GM19328 (cell line): Measurements from ENCODE around the gene COQ8B.

Experiments used
- ATAC-seq: cut with Tn5 transposase; IDR thresholded peaks from one replicate; pipeline ENCODE4 v1.9.1; 2021; ENCODE audit warnings: mild to moderate bottlenecking, moderate library complexity; ENCODE audit not compliant: unreplicated experiment

The COQ8B gene

DNA sequence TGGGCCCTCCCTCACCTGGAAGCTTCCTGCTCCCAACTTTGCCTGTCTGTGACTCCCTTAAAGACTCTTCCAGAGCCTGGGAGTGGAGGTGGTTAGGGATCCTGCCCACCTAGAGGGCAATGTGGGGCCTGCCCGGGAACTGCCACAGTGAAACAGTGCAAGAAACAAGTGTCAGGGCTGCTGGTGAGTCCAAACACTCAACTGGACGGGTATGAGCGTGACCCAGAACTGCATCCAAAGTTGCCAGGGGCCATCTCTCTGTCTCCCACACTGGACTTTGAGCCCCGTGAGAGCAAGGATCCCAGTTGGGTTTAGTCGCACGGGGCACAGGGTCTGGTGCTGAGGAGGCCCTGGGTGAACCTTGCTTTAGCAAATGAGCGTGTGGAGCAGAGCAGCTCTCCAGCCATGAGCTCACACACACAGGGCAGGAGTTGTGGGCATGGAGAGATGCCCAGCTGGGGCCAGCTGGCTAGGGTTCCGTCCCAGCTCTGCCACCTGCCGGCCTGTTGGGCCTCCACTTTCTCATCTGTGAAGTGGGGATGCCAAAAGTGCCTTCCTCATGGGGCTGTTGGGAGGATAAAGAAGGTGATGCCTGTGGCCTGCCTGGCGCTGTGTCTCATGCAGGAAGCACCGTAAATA is 23.4 kb downstream of the COQ8B start:
- ATAC-seq = no peak

DNA sequence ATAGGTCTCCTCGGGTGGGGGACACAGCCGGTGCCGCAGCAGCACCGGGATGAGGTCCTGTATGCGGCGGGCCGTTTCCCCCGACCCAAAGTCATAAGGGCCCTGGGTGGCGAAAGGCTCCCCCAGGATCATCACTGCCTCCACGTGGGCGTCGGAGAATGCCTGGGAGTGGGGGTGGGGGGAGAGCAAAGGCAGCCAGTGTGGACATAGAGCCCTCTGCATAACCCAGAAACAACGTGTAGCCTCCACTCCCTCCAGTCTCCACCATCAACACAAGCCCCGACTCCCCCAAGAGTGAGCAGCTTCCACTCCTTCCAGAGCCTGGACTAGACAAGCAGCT is 24.5 kb downstream of the COQ8B start:
- ATAC-seq = no peak

DNA sequence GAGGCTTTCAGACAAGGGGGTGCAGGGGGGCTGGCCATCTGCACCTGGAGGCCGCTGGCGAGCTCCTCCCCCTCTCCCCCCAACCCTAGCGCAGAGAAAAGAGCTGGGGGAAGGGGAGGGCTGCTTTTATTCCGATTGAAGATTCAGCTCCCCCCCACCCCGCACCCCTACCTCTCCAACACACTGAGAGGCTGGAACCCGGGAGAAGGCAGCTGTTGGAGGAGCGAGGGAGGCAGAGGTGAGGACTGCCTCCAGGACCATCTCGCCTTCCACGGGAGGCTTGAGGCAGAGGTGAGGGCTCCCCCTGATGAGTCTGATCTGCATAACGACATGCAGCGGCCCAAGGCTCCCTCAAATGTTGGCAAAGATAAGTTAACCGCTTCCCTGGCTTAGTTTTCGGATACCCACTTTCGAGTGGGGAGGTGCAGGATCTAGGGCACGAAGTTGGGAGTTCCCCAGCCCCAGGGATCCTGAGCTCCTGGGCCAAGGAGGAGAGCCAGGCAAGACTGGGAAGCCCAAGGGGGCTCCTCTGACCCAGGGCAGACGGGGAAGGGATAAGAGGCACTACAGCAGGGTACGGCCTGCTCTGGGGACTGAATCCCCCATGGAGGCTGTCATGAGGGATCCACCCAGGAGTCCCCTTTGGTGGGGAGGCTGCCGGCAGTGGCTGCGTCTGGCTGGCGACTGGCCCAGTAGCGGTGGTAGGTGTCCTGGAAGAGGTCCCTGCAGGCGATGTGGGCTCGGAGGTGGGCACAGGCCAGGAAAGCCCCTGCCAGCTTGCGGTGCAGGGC is 25.1 kb downstream of the COQ8B start:
- ATAC-seq = no peak

DNA sequence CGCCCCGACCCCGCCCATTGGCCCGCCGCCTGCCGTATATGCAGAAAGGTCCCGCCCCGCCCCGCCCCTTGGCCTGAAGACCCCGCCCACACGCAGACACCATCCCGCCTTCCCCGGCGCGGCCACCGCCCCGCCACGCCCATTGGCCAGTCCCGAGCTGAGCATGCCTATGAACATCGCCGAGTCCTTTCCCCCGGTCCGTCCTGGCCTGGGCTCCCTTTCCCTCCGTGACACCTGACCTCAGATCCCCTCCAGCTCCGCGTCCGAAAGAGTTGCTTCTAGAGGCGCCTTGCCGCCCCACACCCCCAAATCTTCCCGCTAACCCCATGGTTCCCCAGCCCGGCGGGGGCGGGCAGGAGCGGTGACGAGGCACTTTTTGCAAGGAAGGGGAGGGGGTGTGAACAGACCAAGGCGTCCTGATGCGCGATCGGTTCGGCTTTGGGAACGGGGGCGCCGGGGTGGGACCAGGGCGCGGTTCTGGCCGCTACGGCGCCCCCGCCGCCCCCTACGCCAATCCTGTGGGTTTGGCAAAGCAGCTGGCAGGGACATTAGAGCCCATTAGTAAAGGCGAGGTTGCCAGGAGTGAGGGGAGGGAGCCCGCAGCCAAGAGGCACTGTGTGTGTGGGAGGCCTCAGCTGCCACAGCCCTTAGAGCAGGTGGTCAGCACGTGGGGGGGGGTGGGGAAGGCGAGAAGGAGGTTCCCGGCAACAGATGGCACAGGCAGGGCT is 25.8 kb downstream of the COQ8B start:
- ATAC-seq = peak; percentile 45

DNA sequence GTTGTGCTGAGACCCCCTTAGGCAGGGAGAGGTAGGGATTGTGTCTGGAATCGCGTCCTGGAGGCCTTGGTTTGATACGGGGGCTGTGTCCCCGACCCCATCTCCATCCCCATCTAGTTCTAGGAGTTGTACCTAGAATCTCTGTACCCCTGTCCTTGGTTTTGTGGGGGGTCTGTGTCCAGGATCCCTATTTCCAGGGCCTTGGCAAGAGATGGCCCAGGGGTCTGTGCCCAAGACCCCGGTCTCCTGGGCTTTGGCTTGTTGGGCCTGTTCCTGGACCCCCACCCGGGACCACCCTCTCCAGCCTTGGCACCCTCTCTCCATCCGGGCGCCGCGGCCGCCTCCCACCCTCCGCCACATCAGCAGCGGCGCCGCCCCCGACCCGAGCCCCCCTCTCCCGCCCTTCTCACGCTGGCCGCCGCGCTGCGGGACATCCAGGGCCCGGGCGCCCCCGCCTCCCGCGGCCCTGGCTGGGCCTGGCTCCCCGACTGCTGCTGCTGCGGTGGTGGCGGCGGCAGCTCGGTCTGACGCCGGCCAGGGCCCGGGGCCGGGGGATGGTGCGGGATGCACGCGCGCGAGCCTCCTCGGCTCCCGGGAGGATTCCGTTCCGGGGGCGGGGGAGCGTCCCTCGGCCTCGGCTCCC is 26.5 kb downstream of the COQ8B start, which contains the start of gene NUMBL:
TSS of gene NUMBL (minus strand) at position 602 of the 643 bp plus-strand sequence. CDS start at position 434, 168 bp downstream.
- no peak for ATAC-seq

DNA sequence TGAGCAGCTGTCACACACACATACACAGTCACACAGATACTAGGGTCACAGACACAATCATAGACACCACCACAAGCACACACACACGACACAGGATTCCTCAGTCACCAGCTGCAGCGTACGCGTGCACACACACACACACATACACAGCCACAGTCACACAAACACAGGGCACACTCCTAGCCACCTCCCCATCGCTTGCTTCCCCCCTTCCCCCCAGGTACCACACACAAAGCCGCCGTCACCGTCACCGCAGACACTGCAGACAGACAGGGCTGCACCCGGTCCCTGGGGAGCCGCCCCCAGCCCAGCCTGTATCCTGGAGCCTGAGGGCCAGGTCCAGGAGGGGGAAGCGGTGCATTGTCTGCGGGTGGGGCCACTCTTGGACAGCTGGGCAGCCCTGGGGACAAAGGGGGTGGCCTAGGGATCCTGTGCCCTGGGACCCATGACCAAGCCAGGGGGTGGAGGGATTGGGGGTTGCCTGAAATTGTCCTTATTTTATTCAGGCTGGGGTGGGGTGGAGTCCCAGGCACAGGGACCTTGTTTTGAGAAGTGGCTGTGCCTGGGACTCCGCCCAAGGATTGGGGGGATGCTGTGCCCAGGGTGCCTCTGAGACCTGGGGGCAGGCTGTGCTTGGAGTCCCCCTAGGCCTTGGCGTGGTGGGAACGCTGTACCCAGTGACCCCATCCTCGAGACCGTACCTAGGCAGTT is 27.2 kb downstream of the COQ8B start:
- no peak for ATAC-seq

DNA sequence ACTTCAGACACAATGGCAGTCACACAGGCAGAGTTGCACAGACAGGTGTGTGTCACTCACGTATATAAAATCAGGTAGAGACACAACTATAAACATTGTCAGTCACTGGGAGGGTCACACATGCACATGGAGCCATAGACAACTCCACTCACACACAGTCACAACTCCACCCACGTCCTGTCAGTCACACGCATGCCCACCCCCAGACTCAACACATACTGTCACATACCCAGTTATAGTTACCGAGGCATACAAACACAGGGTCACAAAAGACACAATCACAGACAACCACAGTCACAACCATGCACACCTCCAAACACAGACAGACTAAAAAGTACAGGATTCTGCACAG is 27.7 kb downstream of the COQ8B start:
- no peak for ATAC-seq

DNA sequence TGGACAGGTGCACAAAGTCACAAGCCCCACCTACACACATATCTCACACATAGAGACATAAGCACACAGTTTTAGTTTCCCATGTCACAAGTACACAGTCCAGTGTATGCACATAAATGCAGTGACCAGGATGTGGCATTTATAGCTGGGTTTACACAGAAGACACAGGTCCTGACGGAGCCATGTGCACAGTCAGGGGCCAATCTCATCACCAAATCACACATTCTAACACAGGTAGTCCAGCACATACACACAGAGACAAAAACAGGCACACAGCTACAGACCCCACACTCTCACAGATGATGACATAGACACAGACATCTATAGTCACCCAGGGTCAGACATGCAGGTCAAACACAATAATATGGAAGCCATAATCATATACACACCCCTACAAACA is 28.4 kb downstream of the COQ8B start:
- no peak for ATAC-seq

DNA sequence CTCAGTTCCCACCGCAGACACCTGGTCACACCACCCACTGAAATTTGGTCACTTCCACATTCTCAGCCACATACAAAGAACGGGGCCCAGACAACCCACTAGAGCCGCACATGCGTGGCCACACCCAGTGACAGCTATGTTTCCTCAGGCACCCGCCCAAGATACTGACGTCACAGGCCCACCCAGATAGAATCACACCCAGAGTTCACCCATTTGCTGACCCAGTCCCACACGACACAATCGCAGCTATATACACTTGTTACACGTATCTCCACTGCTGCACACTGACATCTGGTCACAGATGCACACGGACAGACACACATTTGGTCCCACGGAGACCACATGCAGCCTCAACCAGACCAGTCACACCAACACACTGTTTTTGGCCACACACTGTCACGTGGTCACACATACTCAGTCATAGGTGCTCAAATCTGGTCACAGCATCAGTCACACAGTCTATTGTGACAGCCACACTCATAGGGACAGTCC is 29.1 kb downstream of the COQ8B start:
- no peak for ATAC-seq

DNA sequence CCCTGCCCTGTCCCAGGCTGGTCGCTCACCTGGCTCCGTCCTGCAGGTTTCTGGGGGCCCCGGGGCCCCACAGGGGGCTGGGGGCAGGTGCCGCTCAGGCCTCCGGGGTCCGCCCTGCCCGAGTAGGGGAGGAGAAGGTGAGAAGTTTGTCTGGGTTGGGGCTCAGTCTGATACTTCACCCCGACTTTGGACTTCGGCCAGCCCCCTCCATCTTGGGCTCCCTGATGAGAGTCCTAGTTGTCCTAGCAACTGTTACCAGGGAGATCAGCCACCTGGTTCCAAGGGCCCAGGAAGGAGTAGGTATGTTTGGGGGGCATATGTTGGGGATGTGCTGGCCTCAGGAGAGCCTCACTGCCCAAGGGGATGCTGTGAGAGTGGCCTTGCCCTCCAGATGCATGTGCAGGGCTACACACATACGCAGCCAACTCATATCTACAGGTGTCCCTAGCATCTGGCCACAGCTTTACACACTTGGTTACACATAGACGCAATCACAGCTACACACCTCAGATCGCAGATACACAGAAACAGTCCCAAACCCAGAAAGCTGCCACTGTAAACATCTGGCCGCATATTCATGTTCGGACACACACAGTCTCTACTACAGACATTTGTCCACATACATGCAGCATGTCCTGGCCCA is 29.7 kb downstream of the COQ8B start:
- ATAC-seq = no peak

DNA sequence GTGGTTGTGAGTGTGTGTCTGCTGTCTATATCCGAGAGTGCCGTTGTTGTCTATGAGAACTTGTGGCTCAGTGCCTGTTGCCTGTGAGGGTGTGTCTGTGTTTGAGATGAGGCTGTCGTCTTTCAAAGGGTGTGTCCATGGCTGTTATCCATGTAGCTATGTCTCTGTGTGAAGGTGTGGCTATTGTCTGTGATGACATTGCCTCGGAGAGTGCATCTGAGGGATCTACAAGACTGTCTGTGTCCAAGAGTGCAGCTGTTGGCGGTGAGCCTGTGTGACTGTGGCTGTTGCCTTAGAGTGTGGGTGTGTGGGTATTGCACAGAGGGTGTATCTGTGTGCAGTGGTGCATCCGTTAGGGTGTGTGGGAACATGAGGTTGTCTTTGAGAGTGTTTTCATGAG is 31.1 kb downstream of the COQ8B start:
- ATAC-seq = no peak

DNA sequence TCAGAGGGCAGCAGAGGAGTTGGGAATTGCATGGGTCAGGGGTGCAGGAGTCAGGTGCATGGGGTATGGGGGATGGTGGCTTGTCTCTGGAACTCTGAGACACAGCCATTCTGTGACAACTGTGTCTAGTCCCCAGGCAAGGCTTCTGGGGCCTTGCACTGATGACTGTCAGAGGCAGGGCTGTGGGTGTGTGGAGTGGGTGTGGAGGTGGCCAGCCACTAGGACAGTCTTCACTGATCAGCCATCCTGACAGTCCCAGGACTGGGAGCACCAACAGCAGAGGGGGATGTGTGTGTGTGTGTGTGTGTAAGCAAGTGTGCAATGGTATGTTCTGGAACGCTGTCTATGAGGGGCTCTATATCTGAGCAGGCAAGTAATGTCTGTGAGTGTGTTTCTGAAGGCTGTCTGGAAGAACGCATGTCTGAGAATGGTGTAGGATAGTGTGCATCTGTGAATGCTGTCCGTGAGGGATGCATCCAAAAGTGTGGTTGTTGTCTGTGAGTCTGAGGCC is 31.6 kb downstream of the COQ8B start:
- ATAC-seq = no peak

DNA sequence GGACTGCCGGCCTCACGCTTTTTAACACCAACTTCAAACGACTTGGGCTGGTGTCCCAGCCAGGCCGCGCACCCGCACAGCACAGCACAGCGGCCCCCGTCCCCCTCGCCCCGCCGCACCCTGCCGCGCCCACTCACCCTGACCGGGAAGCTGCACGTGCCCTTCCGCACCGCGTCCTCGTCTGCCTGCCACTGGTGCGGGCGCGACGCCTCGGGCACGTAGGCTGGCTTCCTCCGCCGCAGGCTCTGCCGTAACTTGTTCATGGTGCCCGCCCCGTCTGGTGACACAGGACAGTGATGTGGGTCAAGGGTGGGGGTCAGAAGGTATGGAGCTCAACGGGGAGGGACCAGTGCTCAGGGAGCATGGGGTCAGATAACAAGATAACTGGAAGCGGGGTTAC is 32.4 kb downstream of the COQ8B start:
- no peak for ATAC-seq

DNA sequence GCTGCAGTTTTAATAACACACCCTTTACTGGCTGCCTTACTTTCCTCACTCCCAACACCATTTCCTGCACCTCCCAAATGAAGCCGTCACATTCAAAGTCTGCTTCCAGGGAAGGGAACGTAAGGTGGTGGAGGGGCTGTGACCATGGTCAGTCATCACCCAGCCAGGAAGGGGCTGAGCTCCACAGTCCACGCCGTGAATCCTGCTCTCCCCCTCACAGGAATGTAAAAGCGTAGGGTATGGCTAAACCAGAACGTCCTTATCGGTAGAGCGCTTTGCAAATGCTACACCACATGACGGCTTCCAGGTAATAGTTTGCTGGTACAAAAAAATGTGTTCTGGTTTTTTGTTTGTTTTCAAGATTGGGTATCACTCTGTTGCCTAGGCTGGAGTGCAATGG is 33.2 kb downstream of the COQ8B start:
- no peak for ATAC-seq

DNA sequence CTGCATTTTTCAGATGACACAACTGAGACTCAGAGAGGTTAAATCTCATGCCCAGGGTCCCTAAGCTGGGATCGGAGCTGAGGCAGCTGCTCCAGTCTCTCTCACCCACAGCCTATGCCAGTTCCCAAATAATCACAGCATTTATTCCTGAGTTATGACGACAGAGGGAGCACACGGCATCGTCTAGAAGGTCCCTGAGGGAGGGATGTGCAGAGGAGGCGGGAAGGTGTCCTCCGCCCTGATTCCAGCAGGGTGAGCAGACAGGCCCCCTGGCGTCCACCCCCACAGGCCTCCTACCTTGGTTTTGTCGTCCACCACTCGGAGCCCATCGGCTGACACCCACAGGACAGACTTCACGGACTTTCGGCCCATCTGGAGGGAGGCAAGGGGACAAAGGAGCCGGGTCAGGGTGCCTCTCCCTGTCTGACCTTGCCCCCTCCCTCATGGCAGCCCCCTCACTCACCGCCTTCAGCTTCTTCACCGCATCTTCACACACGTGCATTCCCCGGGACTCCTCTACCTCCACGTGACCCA is 34.2 kb downstream of the COQ8B start:
- ATAC-seq = no peak

DNA sequence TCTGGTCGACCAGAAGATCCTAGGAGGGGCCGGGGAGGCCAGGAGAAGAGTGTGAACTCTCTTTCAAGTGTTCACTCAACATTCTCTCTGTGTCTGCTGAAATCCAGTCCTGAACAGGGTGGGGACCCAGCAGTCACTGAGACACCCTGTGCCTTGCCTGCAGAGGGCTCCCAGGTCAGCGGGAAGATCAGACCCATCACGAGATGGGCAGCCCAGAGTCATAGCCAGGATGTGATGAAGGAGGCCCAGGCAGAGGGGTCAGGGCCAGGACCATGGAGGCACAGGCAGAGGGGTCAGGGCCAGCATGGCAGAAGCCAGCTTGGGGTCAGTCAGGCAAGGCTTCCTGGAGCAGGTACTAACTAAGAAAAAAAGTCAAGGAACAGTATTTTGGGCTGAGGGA is 35.6 kb downstream of the COQ8B start:
- ATAC-seq = no peak

DNA sequence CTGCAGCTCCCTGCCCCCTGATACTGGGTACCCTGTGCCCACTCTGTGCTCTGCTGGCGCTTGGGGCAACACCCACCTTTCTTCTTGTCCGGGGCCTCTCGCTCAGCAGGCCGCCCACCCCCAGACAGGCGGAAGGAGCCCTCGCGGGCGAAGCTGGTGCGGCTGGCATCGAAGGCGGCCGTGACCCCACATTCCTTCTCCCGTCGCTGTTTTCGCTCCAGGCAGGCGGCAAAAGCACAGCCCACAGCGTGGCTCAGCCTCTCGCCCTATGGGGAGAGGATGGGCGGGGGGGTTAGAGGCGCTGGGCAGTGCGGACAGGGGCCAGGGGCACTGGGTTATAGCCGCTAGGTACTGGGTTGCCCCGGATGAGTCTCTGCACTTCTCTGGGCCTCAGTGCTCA is 39.5 kb downstream of the COQ8B start:
- no peak for ATAC-seq

DNA sequence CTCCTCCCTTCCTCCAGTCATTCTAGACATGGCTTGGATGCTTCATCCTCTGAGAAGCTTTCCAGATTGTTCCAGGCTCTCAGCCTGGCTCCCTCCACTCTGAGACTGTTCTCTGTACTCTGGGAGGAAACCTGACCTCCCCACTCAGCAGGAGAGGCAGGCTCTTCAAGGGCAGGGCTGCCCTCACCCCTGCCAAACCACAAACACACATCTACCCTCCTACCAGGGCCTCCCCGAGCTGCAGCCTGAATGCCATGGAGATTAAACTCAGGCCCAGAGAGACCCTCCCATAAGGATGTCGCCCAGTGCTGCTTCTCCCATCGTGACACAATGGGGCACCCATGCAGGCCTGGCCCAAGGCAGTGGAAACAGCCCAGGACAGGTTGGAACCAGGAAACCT is 42.4 kb downstream of the COQ8B start:
- ATAC-seq = no peak

DNA sequence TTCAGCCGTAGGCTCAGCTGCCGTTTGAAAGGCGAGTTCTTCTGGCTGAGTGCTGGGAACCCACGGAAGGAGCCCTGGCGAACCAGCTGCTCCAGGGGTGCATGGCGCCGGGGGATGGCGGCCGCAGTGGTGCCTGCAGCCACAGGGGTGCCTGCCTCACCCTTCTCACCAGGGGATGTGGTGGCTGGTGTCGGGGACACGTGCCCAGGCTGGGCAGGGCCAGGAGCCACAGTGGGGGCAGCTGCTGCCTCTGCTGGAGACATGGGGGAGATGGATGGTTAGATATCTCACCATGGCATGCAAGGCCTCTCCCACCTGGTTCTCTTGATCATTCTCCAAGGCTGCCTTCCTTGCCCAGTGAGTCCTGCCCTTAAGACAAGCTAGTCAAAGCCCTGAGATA is 43.3 kb downstream of the COQ8B start:
- no peak for ATAC-seq
